Activated CD4-positive, alpha-beta T cell treated with anti-CD3 and anti-CD28 coated beads, Interleukin-2, amount 50 U/mL, for 1 hour (primary cell): Measurements from ENCODE around the gene PLEKHM1.
A peak's percentile ranks its signal among the peaks of the same experiment; 100 is the strongest.

Source experiments
- DNase-seq: peaks from one replicate; pipeline ENCODE4 v3.0.0-alpha.2; 2020

Gene PLEKHM1

DNA sequence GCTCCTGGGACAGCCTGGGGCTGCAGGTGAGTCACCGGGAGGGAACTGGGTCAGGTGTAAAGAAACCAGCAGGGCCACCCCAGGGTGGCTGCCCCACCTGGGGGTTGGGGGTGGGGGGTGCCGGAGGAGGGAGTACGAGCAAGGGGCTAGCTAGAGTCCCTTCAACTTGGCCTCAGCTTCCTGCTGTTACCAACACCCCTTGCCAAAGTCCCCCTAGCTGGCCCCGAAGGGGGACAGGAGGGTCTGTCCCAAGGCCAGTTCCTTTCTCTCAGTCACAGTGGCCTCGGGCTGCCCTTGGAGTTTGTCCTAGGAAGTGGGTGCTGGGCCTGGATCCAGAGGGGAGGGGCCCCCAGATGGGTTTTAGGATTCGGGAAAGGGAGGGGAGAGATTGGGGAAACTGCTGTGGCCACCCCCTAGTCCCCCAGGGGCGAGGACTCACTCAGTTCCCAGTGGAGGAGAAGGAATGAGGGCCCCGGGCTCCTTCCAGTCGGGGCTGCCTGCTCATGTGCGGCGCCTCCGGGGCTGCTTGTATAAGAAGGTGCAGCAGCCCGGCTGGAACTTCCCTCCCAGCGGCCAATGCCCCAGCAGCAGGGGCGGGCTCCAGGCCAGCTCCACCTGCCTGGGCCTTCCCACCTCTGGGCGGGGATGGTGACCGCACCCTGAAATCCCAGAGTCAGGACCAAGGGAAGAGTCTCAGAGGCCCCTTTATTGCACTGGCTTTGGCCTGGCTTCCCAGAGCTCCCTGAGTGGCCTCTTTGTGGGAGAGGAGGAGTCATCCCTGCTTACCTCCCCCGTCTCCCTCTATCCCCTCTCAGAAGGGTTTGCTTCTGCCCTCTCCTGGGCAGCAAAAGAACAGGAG is 65.2 kb downstream of the PLEKHM1 start:
- no peak for DNase-seq

DNA sequence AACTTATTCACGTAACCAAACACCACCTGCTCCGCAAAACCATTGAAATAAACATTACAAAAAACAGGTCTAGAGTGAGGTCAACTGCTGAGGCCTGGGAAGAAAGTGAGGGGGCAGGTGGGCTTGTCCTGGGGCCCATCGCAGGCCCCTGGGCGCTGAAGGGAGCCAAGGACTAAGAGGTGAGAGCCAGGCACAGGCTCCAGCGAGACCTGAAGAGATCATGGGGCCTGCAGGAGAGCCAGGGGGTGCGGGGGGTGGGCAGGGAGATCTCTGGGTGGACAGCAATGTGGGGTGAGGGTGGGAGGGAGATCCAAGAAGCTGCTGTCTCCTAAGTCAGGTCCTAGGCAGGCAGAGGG is 65.8 kb downstream of the PLEKHM1 start:
- DNase-seq = no peak

DNA sequence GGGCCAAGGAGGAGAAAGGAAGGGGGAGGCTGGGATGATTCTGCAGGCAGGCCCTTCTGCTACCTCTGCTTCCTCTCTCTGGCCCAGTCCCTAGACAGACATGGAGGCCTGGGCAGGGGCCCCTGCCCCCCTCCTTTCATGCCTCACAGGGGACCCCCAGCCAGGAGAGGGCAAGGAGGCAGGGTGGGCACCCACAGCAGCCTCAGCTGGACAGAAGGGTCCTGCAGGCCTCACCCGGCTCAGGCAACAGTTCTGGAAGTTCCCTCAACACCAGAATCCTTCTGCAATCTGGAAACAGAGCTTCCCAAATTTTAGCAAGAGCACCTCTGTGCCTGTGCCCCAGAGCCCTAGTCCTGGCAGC is 66.6 kb downstream of the PLEKHM1 start:
- DNase-seq = no peak

DNA sequence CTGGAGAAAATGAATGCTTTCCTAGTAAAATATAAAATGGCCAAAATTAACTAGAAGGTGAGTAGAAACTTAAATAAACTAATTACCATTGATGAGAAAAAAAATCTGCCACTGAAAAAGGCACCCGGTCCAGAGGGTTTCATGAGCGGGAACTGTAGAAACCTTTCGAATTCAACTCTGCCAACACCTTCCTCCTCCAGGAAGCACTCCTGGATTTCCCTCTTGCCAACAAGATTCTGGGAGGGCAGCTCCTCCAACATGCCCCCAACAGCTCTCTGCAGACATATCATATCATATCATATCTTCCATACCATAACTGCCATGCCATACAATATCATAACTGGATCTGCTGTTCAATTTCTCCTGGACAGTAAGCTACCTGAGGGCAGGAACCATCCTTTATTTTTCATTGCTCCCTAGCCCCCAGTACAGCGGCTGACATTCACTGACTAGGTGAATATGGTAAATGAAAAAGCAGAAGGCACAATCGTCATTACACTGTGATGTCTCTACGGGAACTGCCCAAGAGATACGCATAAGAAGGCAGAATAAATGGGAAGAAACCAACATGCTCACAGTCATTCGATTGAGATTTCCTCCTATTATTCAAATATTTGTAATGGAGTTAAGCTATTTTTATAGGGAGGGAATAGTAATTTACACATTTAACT is 67.1 kb downstream of the PLEKHM1 start:
- DNase-seq = no peak

DNA sequence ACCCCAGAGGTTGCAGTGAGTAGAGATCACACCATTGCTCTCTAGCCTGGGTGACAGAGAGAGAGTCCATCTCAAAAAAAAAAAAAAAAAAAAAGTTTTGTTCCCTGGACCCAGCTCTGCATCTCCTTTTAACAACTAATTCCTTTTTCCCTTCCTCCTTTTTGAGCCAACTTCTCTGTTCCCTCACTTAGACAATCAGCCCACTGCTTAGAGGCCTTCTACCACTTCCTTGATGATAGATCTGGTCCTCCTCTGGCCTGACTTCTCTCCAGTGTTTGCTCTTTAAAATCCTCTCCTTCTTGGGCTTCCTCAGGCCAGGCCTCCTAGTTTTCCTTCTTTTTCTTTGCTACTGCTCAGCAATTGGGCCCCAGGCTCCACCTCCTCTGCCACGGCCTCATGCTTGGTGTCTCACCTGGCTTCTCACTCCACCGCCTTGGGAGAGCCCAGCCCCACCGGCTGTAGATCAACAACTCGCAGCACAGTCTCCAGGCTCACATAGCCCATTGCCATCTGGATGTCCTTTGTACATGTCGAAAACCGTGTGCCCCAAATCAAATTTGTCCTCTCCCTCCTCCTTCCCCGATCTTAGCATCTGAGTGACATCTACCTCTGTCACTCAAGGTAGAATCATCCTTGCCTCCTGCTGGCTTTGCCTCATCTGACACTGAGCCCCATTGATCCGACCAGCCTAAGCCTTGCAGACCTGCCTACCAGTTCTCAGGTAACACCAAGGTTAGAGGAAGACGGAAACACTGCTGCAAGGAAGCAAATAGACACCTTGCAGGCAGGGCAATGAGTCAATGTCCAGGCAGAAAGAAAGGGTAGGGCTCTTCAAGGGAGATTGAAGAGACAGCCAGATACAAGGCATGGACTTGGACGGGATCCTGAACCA is 75.3 kb downstream of the PLEKHM1 start:
- no peak for DNase-seq

DNA sequence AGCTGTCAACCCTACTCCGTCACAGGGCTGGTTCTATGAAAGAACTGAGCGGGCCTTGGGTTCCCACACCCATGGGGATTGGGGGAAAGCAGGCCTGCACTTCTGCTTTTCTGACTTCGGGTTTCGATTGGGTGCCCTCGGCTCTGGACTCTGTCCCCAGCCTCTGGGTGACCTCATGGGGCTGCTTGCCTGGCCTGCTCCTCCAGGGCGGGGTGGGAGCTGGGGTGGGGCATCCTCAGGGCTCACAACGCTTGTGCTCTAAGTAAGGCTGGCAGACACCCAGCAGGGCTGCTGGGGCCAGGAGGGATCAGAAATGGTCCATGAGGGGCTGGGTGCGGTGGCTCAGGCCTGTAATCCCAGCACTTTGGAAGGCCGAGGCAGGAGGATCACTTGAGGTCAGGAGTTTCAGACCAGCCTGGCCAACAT is 77.0 kb downstream of the PLEKHM1 start:
- no peak for DNase-seq

DNA sequence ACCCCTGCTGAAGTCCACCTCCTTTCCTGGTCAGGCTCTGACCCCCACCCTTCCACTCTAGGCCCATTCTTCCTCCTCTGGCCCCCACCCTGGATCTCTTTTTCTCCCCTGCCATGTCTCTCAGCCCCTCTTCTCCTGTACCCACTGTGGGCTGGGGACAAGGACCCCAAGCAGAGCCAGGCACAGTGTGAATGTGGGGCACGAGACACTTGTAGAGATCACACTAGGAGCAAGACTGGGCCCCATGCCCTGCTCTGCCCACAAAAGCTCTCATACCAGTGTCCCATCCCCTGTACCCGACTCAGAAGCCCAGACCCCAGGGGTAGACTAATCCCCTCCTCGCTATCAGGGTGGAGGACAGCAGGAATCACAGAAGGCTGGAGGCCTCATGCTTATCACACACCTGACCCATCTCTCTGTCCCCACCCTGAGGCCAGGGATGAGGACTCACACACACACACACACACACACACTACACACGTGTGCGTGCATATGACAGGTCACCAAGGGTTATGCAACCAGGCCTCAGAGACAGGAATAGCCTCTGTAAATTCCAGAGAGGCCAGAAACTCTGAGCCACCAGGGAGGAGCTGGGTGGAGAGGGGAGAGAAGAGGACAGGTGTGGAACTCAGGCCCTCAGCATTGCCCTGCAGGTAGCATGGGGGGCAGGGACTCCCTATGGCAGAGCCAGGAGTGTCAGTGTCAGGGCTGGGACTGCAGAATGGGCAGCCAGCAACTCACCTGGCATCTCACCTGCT is 79.0 kb downstream of the PLEKHM1 start:
- no peak for DNase-seq

DNA sequence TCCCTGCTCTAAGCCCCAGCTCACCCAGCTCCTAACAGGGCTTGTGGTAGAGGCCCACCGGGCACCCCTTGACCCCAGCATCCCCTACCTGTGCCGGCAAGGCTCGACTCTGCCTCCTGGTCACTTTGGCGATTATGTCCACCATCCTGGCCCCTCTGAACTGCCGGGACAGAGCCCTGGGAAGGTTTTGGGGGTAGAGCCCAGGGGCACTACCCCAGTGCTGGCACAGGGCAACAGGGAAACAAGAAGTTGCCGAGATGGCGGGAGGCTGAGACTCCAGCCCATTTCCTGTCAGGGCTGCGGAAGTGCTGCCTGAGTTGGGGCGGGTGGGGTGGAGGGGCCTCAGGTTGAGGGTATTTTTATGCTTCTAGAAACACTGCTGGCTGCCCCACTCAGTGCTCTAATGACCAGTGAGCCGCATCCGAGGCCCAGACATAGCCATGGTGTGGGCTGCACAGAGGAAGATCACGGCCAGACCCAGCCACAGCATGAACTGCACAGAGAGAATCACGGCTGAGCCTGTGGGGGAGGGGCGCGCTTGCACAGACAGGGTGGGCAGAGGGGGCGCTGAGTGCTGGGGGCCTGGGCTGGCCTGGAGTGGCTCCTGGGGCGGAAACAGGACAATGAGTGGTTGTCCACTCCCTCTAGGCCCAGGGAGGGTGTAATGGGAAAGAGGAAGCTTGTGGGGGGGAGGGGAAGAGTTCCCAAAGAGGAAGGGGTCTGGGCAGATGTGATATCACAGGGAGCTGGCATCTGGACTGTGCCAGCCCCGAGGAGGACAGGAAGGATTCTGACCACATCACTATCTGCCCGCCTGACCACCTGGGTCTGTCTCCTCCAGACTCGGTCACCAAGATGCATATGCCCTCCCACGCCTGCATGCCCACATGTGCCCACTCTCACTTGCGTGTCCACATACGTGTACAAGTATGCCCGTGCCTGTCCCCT is 80.1 kb downstream of the PLEKHM1 start:
- DNase-seq = peak; percentile 50

DNA sequence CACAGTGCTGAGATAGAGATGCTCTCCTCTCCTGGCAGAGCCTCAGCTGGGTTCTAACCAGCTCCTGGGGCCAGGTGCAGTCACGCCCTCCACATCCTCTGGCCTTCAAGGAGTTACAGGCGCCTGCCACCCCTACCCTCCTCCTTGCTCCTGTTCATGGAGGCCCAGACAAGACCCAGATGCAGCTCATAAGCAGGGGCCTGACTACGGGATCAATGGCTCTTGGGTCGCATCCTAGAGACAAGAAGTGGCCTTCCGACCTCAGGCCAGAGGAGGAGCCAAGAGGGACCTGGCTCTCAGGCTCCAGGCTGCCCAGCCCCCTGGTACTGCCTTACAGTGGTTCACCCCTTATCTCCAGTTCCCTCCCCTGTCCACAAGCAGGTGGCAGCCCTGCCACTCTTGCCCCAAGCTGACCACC is 80.9 kb downstream of the PLEKHM1 start:
- DNase-seq = no peak

DNA sequence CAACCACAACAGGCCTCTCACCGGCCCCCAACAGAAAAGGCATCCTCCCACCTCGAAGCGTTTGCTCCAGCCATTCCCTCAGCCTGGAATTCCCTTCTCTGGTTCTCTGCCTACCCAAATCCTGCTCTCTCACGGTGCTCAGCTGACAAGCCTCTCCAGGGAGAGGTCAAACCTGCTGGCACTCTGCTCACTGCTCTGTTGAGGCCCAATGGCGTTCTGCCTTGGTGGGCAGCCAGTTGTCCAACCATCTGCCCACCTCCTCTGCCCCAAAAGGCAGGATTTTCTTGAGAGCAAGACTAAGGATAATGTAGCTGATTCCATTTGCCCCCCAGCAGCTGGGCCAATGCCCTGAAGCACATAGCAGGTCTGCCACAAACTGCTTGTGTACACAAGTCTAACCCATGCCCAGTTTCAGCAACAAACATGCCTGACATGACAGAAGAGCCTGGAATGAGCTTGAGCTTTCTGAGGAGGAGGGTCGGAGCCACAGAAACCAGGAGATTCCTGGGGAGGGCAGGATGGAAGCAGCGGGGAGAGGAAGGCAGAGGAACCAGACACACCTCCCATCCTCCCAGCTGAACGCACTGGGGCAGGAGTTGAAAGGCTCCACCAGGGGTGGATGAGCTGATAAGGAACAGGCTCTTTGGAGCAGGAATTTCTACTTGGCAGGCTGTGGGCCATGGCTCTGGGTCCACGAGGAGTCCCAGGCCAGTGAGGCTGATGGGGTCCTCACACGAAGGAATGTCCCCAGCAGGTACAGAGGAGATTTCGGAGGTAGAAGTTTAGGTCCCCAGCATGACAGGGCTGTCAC is 81.7 kb downstream of the PLEKHM1 start:
- no peak for DNase-seq

DNA sequence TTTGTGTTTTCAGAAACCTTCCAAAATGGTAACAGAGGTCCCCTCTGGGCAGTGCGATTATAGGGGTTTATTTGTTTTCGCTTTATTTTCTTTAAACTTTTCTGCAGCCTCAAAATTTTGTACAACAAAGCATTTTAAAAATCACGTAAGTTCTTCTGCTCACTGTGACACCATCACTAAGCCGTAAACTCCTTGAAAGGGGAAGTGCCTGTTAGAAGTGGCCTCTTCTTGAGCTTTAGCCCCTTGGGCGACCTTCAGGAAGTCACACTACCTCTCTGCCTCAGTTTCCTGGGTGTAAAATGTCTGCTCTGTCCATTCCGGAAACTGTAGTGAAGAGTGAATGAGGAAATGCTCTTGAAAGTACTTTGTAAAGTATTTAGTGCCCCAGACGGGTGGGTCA is 84.4 kb downstream of the PLEKHM1 start:
- no peak for DNase-seq

DNA sequence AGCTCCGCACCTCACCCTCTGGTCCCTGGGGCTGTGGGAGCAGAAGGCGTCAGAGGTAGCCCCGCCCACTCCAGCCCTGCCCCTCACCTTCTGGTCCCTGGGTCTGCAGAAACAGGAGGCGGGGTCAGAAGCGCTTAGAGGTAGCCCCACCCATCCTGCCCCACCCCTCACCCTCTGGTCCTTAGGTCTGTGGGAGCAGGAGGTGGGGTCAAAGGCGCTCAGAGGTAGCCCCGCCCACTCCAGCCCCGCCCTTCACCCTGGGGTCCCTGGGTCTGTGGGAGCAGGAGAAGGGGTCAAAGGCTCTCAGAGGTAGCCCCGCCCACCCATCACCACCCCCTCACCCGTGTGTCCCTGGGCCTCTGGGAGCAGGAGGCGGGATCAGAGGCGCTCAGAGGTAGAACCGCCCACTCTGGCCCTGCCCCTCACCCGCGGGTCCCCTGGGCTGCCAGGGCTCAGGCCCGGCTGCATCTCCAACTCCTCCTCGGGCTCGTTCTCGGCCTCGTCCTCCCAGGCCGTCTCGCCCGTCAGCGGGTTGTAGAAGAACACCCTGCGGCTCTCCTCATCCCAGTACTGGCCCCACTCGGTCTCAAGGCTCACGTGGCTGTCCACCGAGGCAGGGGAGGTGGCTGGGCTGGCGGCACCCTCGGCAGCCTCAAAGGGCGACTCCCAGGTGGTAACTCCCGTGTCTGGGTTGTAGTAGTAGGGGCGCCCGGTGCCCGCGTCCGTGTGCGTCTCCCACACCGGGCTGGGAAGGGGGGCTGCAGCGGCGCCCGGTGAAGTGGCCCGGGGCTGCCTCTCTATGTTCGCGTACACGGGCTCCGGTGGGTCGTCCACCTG is 85.1 kb downstream of the PLEKHM1 start:
- DNase-seq = no peak

DNA sequence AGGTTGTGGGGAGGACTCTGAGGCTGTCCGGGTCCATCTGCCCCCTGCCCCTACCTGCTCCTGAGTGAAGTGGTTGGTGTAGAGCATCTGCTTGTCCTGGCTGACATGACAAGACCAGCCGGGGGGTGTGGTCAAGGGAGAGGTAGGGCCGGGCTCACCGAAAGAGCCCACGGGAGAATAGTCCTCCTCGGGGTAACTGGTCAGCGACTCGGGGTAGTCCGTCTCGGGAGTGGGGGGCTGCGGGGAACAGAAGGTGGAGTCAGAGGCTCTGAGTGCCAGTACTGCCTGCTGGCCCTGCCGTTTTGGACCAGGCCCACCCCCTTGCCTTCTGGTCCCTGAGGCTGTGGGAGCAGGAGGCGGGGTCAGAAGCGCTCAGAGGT is 85.7 kb downstream of the PLEKHM1 start:
- DNase-seq = no peak

DNA sequence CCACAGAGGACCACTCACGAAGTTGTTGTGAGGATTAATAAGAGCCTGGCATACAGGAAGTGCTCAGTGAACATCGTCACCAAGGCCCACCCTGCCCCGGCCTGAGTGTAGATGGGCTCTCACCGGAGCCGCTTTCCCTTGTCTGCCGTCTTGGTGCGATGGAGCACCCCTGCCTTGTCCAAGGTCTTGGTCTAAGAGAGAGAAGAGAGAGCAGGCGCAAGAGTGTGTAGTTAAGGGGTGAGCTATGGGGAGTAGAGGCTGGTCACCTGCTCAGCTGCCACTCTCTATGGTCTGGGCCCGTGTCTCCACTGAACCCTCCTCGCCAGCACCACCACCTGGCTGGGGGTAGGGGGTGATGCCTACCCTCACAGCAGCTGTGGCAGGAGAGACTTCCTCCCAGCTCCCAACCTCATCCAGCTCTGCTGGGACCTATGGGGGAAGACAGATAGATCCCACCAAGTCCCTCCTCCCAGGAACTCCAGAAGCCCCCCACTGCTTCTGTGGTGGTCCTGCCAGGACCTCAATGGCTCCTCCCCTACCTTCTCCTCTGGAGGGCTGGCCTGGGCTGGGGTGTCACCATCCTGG is 86.5 kb downstream of the PLEKHM1 start:
- DNase-seq = no peak

DNA sequence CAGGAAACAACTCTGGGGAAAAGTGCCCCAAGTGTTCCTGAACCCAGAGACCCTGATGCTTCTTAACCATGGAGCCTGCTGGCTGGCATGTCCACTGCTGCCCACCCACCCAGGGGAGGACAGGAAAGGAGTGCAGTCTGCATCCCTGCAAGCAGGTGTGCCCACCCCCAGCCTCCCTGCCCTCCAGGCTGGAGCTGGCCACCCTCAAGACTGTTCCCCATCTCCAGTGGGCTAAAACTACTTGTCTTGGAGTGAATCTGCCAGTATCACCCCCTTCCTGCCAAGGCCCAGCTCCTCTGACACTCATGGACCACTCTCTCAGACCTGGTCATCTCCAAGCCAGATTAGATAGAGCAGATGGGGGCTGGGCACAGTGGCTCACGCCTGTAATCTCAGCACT is 87.6 kb downstream of the PLEKHM1 start:
- no peak for DNase-seq

DNA sequence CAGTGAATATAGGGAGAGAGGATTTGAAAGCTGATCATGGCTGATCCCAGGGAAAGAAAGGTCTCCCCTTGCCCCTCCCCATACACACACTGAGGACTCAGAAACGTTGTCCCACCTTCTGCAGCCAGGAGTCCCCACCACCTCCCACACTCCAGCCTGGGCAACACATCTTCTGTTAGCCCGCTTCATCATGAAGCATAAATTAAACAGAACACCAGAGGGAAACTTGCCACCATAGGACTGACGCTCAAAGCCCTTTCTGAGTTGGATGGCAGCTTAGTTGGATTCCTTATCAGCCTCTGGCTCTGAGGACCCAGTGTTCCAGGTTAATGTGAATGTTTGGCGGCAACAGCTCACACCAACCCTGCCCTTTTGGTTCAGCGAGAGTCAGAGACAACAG is 91.7 kb downstream of the PLEKHM1 start:
- DNase-seq = no peak

DNA sequence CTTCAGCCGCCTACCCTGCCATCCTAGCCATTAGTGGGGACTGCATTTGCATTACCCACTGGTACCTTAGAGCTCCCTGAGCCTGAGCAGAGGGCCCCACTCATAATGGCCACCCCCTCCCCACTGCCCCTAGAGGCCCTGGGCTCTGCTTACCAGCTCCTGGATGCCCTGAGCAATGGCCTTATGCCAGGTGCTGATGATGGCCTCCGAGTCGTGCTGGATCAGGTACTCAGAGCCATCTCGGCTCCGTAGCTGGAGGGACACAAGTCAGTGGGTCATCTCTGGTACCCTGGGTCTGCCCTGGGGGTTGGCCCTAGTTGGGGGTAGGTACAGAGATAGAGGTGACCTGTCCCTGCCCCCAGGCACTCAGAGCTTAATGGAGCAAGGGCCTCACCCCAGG is 92.7 kb downstream of the PLEKHM1 start:
- no peak for DNase-seq

DNA sequence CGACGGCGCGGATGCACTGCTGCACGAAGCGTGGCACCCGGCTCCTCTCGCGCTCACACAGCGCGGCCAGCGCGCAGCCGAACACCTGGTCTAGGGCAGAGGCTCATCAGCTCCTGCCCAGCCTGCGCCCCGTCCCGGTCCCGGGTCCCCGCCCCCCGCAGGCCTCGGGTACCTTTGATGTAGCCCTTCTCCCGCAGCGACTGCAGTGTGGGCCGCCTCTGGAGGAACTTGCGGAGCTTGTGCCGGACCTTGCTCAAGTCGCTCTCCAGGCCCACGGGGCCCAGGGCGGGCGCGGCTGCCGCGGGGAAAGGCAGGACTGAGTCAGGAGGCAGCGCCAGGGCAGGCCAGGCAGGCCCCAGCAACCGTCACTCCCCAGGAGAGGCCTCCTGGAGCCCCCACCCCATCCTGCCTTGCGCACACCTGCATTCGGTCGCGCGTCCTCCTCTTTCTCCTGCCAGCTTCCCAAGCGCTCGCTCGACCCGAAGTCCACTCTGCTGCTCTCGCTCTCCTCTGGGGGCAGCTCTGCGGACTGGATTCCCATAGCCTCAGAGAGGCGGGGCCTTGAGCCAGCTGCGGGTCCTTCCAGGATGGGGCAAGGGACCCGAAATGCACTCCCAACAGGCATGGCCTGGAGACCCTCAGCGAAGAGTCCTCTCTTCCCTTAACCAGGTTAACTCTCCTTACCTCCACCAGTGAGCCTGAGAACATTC is 93.9 kb downstream of the PLEKHM1 start:
- no peak for DNase-seq
